Stomach (tissue), 4 donors: ENCODE data around the gene CD300LD.

Experiments
- CTCF ChIP-seq, 7 experiments: fragments of 450-650 bp in 4 of 7; fragments of 200-600 bp in 3 of 7; sonication (generic) in 3 of 7; IDR thresholded peaks; one replicate each; pipeline ENCODE4 v1.5.1; 2016 to 2019; ENCODE audit warnings: antibody characterized with exemption in 7 of 7, control low read depth in 2 of 7, mild to moderate bottlenecking in 1 of 7
- EP300 ChIP-seq: sonication (generic); formaldehyde crosslinking; IDR thresholded peaks from one replicate; pipeline ENCODE4 v1.6.1; 2017; ENCODE audit warnings: antibody characterized with exemption
- POLR2AphosphoS5 ChIP-seq, 3 donors: sonication (generic); formaldehyde crosslinking; IDR thresholded peaks; one replicate each; pipeline ENCODE4 v1.6.1; 2016; ENCODE audit warnings: antibody characterized with exemption in 3 of 3

GRCh38 chr17:74599023-74599399 lies 6.9 kb upstream of the CD300LD start:
- TF ChIP-seq EP300 (no peak), CTCF (IDR thresholded peaks at IDR 0.05) (no peak), POLR2AphosphoS5 (IDR thresholded peaks at IDR 0.05) (no peak)
